Putamen (tissue), 1 donor: ENCODE data around the gene TIAL1.
"Not testable (repeated sequence)": the region's sequence is repeated elsewhere in the genome, so short reads cannot be mapped to it uniquely, and the experiment has no call there.

Experiments
- DNase-seq: peaks from one replicate; pipeline ENCODE4 v3.0.0-alpha.2; 2016; ENCODE audit warnings: low spot score

Gene TIAL1

DNA sequence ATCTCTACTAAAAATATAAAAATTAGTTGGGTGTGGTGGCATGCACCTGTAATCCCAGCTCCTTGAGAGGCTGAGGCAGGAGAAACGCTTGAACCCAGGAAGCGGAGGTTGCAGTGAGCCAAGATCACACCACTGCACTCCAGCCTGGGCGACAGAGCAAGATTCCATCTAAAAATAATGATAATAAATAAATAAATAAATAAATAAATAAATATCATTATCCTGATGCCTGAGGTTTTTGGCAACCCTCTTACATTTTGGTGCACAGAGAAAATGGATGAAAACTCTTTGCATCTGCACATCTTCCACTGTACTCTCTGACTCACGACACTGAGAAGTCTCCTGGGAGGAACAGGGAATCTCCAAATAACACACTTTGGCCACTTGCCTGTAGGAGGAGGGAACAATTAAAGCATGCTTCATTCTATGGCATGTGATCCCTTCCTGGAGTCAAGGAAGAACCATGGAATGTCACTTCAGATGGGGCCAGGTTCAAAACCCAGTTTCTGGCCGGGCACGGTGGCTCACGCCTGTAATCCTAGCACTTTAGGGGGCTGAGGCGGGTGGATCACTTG, 68.0 kb downstream of the TIAL1 start:
- not testable (repeated sequence) for DNase-seq

DNA sequence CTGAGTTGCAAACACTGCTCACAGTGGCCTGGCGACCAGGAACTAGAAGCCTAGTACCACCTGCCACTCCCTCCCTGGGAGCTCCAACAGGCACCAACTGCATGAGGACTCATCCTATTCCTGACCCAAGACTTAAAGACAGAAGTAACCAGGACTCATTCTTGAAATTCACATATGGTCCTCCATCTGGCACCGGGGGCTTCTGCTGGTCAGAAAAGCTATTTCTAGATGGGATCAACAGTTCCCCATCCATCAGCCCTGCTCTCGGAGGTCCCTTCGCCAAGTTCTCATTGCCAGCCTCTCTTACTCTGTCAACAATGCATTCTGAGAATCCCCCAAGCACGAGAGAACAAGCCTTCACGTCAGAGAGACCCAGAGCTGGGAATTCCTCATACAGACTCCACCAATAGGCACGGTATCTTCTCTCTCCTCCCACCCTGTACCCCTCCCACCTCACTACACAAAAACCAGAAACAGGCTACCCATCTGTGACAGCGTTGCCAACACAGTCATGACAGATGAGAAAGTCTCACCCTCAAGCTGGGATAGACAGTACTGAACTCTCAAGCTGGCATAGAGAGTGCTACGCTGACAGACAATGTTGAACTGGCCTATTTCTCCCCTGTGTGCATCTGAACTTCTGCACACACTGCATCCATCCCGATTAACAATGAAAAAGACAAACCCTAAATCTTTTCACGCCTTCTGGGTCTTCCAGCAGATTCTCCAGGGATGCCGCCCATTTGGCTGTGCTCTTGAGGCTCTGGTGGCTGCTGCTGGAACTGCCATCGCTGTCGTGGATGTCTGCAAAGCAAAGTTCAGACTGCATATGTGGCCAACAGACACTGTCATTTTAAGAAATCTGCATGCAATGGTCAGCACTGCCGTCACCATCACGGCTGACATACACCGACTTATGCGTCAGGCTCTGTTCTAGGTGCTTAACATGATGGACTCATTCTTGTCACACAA, 69.9 kb downstream of the TIAL1 start:
- no peak for DNase-seq

DNA sequence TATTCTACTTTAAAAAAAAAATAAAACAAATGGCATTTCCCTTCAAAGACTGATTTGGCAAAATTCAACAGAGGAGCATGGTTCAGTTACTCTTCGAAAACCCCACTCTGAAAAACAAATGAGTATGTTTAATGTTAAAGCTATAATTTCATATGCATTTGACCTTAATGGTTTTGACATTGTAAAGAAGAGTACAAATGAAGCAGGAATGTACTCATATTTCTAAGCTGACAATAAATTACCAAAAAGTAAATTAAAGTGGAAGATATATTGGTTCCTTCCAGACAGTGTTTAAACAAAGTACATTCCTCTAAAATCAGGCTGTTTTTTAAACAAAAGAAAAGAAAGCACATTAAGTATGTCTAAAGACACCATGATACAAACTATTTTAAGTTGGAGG, 70.6 kb downstream of the TIAL1 start:
- DNase-seq: no peak

DNA sequence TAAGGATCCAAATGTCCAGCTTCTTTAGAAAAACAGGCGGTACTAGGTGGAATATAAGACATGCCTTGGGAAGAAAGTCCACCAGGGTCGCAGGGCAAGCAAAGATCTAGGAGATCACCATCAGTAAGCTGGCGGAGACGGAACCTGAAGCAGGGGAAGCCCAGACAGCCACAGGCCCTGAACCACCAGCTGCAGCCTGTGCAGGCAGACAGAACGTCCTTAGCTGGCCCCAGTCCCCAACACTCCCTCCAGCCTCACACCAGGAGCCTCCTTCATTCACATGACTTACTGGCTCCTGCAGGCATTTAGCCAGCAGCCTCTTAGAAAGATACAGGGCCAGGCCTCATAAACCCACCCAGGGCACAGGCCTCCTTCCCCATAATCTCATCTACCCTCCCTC, 71.6 kb downstream of the TIAL1 start:
- no peak for DNase-seq

DNA sequence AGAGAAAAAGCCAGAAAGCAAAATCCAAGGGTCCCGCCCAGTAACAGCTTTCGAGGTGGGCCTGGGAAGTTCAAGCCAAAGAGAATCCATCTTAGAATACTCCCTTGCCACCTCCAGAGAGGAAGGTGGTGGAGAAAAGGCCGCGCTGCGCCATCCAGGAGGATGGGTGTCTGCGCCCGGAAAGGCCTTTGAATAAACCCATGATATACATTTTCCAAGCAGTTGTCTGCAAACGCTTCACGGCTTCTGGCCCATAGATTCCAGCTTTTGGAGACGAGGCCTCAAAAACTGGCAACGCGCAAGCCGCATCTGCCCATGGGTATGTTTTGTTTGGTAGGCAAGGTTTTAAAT, 72.1 kb downstream of the TIAL1 start:
- DNase-seq: no peak

DNA sequence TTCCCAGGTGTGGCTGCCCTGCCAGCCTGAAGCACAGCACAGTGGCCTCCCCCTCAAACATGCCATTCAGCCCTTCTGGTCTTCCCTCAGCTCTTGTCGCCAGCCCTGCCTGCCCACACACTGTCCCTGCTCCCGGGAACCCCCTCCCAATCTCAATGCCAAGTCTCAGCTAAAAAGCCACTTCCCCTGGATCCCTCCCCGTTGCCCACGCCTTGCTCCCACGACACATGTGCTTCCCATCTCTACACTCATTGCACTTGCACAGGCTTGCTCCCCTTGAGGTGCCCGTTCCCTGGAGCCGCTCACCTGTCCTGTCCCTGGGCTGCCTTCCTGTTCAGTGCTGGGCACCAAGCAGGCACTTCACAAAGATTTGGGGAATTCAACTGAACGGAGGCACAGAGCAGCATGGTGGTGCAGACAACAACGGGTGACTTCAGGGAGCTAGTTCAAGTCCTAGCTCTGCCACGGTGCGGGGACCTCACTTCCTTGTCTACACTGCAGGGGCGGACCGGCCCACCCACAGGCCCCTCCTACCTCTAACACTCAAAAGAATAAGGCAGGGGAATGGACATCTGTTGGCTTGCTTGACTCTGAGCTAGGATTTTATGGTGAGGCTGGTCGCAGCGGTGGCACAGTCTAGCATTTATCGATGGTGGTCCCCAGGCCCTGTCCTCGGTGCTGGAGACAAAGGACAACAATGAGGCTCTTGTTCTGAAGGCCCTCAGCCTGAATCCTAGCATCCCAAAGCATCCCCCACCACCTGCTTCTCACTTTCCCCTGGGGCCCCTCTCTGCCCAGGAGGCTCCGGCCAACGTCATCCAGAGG, 72.7 kb downstream of the TIAL1 start:
- DNase-seq: no peak
